ENCODE data around the gene KLLN. TPM values are rescaled to one million over a fixed set of nuclear protein-coding genes. Genes with fewer than 3 reads are reported as not detected.

The KLLN gene
- total and polyA plus RNA-seq, 12 donors: 0.24 to 1.5 (median 0.82) TPM

- intact Hi-C loops (cut with DNase I): no loop called here
- no peak overlapping the region for H3K4me3 ChIP-seq
- no peaks in the 10 kb centered on the region for H3K9me3 ChIP-seq (replicated peaks in 1 of 3)
- no peaks in the 10 kb centered on the region for H3K27me3 ChIP-seq
- H3K4me1 ChIP-seq (replicated peaks in 1 of 2): no peaks in the 10 kb centered on the region
- H3K27ac ChIP-seq: no peak overlapping the region
- no peak for DNase-seq
- TF ChIP-seq POLR2A (IDR thresholded peaks at IDR 0.05) (no peak), CTCF (IDR thresholded peaks at IDR 0.05) (no peak)
- H3K36me3 ChIP-seq (replicated peaks in 1 of 2): no peaks in the 10 kb centered on the region
Measured at GRCh38 chr10:87826653-87827052, 36.7 kb downstream of the KLLN start.

- Histone ChIP-seq H3K4me1 (replicated peaks in 1 of 2) (peaks cover 10 to 30% of the 10 kb centered on the region in 2 donors), H3K27ac (no peak overlapping the region), H3K27me3 (no peaks in the 10 kb centered on the region), H3K9me3 (replicated peaks in 1 of 3) (no peaks in the 10 kb centered on the region), H3K4me3 (no peak overlapping the region), H3K36me3 (replicated peaks in 1 of 2) (no peaks in the 10 kb centered on the region)
- intact Hi-C loops (cut with DNase I): no loop called here
- WGBS, 4 donors: 88 to 93% (median 90%) methylated on average over 6 of the region's 6 CpGs
- no peak for DNase-seq
- no peak for TF ChIP-seq POLR2A (IDR thresholded peaks at IDR 0.05)
- TF ChIP-seq CTCF (IDR thresholded peaks at IDR 0.05): no peak
Measured at GRCh38 chr10:87819289-87819585, 44.1 kb downstream of the KLLN start.

- Histone ChIP-seq H3K36me3 (replicated peaks in 1 of 2) (no peaks in the 10 kb centered on the region), H3K9me3 (replicated peaks in 1 of 3) (no peaks in the 10 kb centered on the region), H3K27me3 (no peaks in the 10 kb centered on the region), H3K27ac (peak overlapping the region; percentile 1 to 93 (median 87)), H3K4me3 (peak overlapping the region; percentile 21 to 93 (median 60)), H3K4me1 (replicated peaks in 1 of 2) (peaks cover 10 to 35% of the 10 kb centered on the region in 2 donors)
- TF ChIP-seq CTCF (IDR thresholded peaks at IDR 0.05) (no peak), POLR2A (IDR thresholded peaks at IDR 0.05) (no peak)
- WGBS, 4 donors: 8 to 18% (median 14%) methylated on average over 25 to 29 of the region's 29 CpGs
- DNase-seq: peak in 4 of 7 donors; percentile 31 to 51 (median 36)
- intact Hi-C loops (cut with DNase I): no loop called here
Measured at GRCh38 chr10:87818505-87819288, 44.6 kb downstream of the KLLN start.

DNA sequence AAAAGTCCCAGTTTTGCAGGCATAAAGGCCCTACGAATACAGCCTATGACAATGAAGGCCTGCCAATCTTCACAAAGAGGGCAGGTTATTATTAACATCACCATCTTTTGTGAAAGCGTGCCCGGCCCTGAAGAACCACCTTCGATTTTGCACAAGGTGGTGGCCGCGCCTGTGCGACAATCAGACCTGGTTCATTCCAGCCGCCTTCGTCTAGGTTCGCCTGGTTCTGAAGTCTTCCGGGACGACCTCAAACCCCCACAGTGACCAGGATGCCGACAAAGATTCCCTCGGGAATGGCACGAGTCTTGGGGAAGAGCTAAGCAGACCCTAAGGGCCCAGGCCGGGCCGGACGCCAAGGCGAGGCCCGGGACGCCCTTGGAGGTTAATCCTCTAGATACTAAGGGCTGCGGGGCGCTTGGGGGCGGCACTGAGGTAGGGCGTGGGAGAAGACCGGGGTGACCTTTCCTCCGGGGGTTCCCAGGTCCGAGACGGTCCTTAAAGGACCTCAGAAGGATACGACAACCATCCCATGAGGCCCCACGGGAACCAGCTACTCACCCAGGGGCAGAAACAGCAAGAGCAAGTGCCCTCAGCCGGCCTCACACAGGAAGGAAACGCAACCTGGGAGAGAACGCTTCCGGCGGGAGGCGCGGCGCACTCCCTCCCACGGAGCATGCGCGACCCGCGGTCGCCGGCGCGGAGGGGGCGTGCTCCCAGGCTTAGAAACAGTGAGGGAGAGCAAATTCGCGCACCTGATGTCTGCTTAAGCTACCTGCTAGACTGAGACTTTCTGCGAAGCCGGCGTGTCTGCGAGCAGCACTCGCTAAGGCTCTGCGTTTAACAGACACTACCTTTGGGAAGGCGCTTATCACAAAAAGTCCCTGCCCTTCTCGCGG is 45.5 kb downstream of the KLLN start, which contains the start of gene ATAD1:
TSS of gene ATAD1 (minus strand) at position 618 of the 896 bp plus-strand sequence. CDS start 3,627 bp downstream, outside the sequence.
- WGBS, 4 donors: 0% methylated on average over 33 to 60 of the region's 60 CpGs
- Histone ChIP-seq H3K27me3 (no peaks in the 10 kb centered on the region), H3K4me3 (peak within 1 kb of the TSS; percentile 34 to 93 (median 60)), H3K36me3 (replicated peaks in 1 of 2) (no peaks in the 10 kb centered on the region), H3K9me3 (replicated peaks in 1 of 3) (no peaks in the 10 kb centered on the region), H3K27ac (peak within 1 kb of the TSS; percentile 1 to 93 (median 87)), H3K4me1 (replicated peaks in 1 of 2) (peaks cover 10 to 38% of the 10 kb centered on the region in 2 donors)
- intact Hi-C loops (cut with DNase I): no loop called here
- DNase-seq: peak; percentile 84 to 92 (median 87)
- TF ChIP-seq CTCF (IDR thresholded peaks at IDR 0.05): peak in 4 of 6 experiments; percentile 4 to 30 (median 20)
- peak; percentile 41 to 80 for TF ChIP-seq POLR2A (IDR thresholded peaks at IDR 0.05)

Measured in adrenal gland (tissue), 12 donors.